HG02938 (cell line): Measurements from ENCODE around the gene SOCS4.
"Not testable (repeated sequence)": the region's sequence is repeated elsewhere in the genome, so short reads cannot be mapped to it uniquely, and the experiment has no call there.

Experiments
- ATAC-seq: cut with Tn5 transposase; IDR thresholded peaks from one replicate; pipeline ENCODE4 v1.9.1; 2021; ENCODE audit warnings: mild to moderate bottlenecking, moderate library complexity; ENCODE audit not compliant: unreplicated experiment

Gene SOCS4, protein sequence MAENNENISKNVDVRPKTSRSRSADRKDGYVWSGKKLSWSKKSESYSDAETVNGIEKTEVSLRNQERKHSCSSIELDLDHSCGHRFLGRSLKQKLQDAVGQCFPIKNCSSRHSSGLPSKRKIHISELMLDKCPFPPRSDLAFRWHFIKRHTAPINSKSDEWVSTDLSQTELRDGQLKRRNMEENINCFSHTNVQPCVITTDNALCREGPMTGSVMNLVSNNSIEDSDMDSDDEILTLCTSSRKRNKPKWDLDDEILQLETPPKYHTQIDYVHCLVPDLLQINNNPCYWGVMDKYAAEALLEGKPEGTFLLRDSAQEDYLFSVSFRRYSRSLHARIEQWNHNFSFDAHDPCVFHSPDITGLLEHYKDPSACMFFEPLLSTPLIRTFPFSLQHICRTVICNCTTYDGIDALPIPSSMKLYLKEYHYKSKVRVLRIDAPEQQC

DNA sequence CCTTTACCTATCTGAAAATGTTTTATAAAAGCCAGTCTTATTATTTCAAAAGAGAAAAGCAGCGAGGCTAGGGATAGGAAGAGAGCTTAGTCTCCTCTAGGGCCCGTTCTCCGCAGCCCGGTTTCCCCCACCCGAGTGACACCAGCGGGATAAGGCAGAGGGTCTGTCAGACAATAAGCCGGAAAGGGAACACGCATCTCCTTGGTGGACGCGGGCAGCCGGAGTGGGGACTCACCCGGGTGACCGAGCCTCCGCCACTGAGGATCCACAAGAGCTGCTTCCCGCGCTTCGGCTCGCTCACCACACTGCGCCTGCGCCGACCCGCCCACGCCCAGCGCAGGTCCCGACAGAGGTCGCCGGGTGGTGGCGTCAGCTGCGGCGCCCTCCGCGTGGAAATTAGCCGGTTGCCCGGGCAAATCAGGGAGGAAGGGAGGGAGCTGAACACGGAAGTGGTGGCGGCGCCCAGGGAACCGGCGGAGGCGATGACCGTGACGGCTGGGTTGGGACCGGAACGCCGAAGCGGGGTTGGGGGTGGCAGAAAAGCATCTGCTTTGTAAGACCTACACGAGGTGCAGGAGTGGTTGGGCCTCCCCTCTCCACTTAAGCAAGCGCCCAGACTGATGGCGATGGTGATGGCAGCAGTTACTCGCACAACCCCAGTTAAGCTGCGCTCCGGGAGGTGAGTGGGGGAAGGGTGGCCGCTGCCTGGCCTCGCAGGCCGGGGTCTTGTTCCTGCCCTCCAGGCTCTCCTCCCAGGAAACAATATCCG lies at the start of gene SOCS4, which contains the start of gene WDHD1:
Gene SOCS4 (plus strand): TSS at position 444 of the 769 bp plus-strand sequence. CDS start 15,806 bp downstream, outside the sequence.
Gene WDHD1 (minus strand): TSS at position 307 of the 769 bp plus-strand sequence. CDS start 312 bp downstream, outside the sequence.
- ATAC-seq: peak; percentile 91

GRCh38 chr14:54979039-54979438 lies 48.0 kb upstream of the SOCS4 start:
- no peak for ATAC-seq

DNA sequence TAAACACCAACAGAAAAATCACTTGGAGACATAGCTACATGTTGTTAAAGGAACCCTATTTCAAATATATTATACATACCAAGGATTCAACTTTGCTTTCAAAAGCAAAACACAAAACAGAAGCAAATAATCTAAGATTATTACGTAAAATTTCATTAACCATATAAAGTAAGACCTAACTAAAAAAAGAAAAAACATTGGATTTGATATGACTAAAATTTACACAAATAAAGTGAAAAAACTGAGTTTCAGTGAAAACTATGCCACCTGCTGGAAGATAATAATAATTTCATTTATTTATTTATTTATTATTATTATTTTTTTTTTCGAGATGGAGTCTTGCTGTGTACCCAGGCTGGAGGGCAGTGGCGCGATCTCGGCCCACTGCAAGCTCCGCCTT lies 45.3 kb upstream of the SOCS4 start:
- no peak for ATAC-seq

DNA sequence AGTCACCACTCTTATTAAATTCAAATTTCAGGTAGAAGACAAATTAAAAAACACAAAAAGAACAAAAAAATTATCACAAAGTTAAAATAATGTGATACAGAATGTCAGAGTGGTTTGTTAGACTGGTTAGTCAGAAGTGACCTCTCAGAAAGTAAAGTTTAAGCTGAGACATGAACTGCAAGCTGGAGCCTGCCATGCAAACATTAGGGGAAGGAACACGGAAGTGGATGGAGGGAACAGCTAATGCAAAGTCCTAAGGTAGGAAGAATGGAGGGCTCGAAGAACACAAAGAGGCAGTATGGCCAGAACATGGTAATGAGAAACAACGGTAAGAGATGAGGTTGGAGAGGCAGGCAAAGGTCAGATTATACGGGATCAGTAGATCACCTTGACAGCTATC lies 41.9 kb upstream of the SOCS4 start:
- no peak for ATAC-seq

DNA sequence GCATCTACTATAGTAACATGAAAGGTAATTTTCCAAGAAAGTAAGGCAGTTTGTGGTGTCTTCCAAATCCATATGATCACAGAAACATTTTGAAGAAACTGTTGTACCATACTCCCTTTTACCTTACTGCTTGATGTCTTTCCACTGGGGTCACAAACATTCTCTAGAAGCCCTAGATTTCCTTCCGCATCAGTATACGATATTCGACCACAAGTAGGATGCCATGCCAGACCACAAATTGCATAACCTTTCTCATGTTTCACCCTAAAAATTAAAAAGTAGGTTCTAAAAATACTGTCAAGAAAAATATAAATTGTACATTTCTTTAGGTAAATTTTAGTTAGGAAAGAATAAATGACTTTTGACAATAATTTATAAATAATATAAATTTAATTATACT lies 26.7 kb upstream of the SOCS4 start:
- no peak for ATAC-seq

DNA sequence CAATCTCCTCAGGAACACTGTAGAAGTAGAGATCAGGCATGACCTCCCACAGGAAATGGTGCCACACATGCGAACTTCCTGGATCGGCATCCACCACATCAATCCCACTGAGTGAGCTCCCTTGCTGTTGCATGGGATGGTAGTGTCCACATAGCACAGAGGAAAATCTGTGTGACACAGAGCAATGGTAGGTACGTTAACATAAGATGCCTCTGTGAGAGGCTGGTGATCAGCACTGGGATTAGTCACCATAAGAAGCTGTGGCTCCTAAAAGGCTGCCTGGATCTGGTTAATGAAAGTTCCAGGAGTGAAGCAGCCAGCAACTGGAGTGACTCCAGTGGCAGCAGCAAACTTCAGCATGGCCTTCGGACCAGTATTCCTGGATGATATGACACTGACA lies 22.0 kb upstream of the SOCS4 start:
- ATAC-seq: no peak

- ATAC-seq: no peak
These were observed 12.0 kb upstream of the SOCS4 start for GRCh38 chr14:55015006-55015405.

DNA sequence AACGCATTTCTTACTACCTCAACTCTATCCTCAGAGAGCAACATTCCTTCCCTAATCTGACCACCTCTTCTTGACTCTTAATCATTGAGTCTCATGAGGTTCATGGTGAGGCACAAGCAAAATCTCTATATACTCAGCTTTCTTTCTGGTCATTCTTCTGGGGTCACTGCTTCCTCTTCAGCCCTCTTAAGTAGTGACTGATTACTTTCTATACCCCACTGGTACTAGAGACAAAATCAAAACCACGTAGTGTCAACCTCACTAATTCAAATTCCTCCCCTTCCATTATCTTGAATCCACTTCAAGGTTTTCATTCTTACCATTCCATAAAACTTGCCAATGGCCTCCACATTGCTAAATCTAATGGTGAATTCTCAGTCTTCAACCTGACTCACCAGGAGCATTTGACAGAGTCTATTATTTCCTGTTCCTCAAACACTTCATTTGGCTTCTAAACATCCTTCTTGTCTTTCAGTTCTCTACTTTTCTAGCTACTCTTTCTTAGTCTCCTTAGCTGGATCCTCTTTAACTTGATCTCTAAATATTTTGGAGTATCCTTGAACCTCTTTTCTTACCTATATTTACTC lies 7.0 kb upstream of the SOCS4 start:
- no peak for ATAC-seq

DNA sequence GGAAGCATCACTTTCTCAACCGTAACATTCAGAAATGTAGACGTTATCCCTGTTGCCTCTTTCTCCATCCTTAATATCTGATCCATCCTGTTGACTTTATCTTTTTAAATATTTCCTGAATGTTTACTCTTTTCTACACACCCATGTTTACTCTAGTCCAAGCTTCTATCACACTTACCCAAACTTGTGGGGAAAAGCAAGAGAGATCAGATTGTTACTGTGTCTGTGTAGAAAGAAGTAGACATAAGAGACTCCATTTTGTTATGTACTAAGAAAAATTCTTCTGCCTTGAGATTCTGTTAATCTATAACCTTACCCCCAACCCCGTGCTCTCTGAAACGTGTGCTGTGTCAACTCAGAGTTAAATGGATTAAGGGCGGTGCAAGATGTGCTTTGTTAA lies 2.7 kb upstream of the SOCS4 start:
- ATAC-seq: not testable (repeated sequence)

DNA sequence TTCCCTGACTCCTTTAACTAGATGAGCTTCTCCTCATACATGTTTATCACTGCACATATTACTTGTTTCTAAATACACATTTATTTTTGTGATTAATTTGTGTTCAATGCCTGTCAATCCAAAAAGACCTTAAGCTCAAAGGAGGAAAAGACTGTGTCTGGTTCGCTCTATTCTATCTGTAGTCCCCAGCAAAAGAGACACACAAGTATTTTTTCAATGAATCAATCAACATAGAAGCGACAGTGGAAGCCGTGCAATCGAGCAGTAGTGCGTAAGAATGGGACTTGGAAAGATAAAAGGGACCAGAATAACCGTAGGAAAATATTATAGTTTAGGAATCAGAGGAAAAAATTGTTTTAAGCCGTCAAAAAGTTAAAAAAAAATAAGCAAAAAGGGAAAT lies 1.1 kb upstream of the SOCS4 start:
- ATAC-seq: no peak

DNA sequence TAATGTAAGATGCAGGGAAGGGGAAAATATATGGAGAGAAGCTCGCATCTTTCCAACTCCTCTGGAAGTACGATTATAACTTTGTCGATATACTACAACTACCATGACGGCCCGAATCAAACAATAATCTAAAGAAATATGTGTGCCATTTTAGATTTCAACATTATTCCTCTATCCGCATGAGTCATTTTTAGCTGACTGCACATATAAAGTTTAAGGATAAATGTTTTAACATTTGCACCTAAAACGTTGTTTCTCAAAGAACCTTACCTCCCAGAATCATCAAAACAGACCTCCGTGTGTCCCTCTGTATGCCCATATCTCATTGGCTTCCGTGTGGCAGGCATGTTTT lies 619 bp upstream of the SOCS4 start:
- no peak for ATAC-seq

- ATAC-seq: no peak
These were observed 1.0 kb downstream of the SOCS4 start for GRCh38 chr14:55028066-55028465.

DNA sequence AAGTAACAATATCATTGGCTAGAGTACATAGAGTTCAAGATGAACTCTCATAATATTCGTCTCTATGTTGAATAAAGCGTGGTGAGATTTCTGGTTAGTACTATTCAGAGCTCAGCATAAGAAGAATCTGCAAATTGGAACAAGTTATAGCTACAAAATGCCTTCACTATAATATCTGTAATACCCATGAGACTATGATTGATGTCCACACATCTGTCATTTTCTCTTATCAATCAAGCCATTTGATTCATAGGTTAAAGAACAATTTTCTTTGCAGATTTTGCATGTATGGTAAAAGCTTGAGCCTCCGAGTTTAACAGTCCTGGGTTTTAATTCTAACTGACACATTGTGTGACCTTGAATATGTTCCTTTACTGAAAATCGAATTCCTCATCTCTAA lies 1.4 kb downstream of the SOCS4 start:
- ATAC-seq: no peak

DNA sequence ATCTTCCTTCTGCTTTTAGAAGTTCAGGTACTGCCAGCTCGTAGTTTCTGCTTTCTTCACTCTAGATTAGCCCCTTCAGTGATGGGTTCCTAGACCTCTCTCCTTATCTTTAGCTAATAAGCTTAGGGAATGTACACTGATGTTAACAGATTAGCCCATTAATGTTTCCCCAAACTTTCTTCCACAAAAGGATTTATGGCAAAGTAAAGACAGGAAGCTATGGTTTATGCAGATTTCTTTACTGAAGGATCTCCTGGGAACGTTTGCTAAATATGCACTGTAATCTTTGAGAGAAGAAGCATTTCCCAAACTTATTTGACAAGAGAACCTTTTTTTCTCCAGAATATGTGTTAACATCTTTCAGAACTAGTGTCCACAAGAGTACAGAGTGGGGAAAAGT lies 4.2 kb downstream of the SOCS4 start:
- ATAC-seq: no peak

DNA sequence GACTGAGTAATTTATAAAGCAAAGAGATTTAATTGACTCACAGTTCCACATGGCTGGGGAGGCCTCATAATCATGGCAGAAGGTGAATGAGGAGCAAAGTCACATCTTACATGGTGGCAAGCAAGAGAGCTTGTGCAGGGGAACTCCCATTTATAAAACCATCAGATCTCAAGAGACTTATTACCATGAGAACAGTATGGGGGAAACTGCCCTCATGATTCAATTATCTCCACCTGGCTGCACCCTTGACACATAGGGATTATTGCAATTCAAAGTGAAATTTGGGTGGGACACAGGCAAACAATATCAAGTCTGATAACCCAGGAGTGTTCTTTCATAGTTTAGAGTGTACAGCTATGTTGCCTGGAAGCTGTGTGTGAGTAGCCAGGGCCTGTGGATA lies 11.0 kb downstream of the SOCS4 start:
- not testable (repeated sequence) for ATAC-seq

DNA sequence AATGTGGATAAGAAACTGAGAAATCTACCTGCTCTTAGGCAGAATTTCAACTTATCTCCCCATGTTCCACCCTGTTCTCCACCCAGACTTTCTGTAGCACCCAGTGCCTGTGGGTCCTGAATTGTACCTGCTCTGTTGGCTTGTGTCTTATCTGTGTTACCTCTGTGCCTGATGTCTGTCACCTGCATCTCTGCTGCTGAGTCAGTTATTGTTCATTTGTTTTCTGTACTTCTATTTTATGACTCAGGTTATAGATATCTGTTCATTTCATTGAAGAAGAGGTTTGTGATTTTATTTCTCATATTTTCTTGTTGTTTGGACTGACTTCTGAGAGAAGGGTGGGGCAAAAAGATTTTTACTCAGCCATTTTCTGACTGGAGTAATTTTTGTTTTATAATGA lies 11.7 kb downstream of the SOCS4 start:
- no peak for ATAC-seq

GRCh38 chr14:55043528-55043927 lies 16.5 kb downstream of the SOCS4 start:
- no peak for ATAC-seq

DNA sequence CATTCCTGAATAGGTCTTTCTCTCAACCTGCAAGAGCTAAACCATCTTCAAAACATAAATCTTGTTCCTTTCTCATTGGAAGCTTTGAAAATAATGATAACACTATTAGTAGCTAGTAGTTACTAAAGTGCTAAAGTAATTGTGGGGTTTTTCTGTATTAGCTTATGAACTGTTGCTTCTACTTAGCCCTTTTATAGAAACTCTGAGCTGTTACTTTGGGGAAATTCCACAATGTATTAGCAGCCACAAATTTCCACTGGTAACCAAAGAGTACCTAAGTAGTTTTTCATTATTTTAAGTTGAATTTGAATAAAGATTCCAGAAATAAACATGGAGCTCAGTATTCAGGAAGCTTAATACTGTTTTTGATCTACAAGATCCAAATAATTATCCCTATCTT lies 18.1 kb downstream of the SOCS4 start:
- no peak for ATAC-seq

- no peak for ATAC-seq
These were observed 20.4 kb downstream of the SOCS4 start for GRCh38 chr14:55047301-55048053.

DNA sequence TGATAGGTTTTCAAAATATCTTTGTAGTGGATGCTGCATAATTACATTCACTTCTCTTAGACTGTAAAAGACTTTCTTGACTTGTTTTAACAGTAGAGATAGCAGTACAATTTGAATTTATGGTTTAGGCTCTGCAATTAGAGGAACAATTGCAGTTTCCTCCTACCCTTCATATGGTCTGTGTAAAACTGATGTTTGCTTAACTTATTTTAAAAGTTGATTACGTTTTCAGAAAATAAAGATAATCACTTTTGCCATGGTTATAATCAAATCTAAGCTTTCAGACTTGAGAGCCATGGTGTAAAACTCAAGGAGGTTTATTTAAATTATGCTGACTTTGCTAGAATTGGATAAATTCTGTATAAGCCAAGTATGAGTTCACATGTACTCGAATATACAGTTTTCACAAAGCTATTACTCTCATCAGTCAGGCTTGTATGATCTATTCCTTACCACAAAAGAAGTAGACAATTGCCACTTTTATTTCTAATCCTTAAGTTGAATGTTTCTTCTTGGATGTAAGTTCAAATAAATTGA lies 21.9 kb downstream of the SOCS4 start:
- ATAC-seq: no peak

DNA sequence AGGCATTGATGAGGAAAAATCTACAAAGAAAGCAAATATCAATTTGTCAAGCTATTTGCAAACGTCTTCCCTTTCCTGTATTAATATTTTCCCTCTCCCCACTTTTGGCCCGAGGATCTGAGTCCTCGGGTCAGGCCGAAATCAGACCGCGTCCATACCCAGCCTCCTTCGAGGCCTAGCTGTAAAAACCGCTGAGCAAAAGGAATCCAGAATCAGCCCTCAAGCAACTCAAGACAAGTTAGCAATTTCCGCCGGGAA lies 24.1 kb downstream of the SOCS4 start:
- ATAC-seq: peak; percentile 30
